Measurements from ENCODE around the gene SMURF2. TPM values are rescaled to one million over a fixed set of nuclear protein-coding genes. Genes with fewer than 3 reads are reported as not detected.

The SMURF2 gene
- total and polyA plus RNA-seq, 11 donors = 3.6 to 17.5 (median 12.2) TPM

DNA sequence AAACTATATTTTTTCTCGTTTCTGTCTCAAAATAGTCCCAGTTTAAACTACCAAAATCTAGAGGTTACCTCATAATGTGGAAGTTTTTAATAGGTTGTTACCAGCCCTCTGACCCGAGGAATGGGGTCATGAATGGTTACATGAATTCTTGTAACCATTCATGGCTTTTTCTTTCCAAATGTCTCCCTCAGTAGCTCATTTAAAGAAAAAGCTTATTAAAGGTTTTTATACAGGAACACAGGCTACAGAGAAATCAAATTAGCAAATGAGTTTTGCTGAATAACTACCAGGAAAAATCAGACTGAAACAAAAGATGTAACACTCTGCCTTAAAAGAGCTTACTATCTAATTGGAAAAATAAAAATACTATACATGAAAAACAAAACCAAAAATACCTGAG, 63.4 kb downstream of the SMURF2 start:
- H3K27me3 ChIP-seq = no peaks in the 10 kb centered on the region
- no peak for TF ChIP-seq POLR2A (IDR thresholded peaks at IDR 0.05)
- TF ChIP-seq, protein P1, sequence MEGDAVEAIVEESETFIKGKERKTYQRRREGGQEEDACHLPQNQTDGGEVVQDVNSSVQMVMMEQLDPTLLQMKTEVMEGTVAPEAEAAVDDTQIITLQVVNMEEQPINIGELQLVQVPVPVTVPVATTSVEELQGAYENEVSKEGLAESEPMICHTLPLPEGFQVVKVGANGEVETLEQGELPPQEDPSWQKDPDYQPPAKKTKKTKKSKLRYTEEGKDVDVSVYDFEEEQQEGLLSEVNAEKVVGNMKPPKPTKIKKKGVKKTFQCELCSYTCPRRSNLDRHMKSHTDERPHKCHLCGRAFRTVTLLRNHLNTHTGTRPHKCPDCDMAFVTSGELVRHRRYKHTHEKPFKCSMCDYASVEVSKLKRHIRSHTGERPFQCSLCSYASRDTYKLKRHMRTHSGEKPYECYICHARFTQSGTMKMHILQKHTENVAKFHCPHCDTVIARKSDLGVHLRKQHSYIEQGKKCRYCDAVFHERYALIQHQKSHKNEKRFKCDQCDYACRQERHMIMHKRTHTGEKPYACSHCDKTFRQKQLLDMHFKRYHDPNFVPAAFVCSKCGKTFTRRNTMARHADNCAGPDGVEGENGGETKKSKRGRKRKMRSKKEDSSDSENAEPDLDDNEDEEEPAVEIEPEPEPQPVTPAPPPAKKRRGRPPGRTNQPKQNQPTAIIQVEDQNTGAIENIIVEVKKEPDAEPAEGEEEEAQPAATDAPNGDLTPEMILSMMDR (IDR thresholded peaks at IDR 0.05) = no peak
- ATAC-seq (no peak), DNase-seq (no peak)
- H3K4me1 ChIP-seq = peaks cover 0 to 28% (median 0%) of the 10 kb centered on the region in 12 donors
- 75 to 82% (median 78%) methylated on average over 2 of the region's 2 CpGs for WGBS, 4 donors
- no peak overlapping the region for H3K27ac ChIP-seq
- no peak overlapping the region for H3K4me3 ChIP-seq
- peaks cover 0 to 43% (median 38%) of the 10 kb centered on the region in 9 donors for H3K36me3 ChIP-seq
- no peaks in the 10 kb centered on the region for H3K9me3 ChIP-seq
- intact Hi-C loops (cut with DNase I) = no loop called here

DNA sequence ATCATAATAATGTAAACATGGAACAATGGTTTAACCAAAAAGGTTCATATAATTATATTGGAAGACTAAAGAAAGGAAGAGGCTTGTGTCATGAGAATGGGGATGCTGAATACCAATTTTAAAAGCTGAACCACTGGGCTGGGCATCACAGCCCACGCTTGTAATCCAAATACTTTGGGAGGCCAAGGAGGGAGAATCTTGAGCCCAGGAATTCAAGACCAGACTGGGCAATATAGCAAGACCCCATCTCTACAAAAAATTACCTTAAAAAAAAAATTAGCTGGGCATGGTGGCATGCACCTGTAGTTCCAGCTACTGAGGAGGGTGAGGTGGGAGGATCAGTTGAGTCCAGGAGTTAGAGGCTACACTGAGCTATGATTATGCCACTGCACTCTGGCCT, 65.1 kb downstream of the SMURF2 start:
- 90 to 100% (median 95%) methylated on average over 1 of the region's 1 CpG for WGBS, 4 donors
- Histone ChIP-seq H3K4me1 (peaks cover 0 to 21% (median 0%) of the 10 kb centered on the region in 12 donors), H3K36me3 (peaks cover 0 to 60% (median 55%) of the 10 kb centered on the region in 9 donors), H3K27ac (no peak overlapping the region), H3K4me3 (no peak overlapping the region), H3K27me3 (no peaks in the 10 kb centered on the region), H3K9me3 (no peaks in the 10 kb centered on the region)
- ATAC-seq (no peak), DNase-seq (no peak)
- intact Hi-C loops (cut with DNase I) = no loop called here
- TF ChIP-seq POLR2A (IDR thresholded peaks at IDR 0.05) = no peak
- TF ChIP-seq, protein P1 (IDR thresholded peaks at IDR 0.05) = no peak

DNA sequence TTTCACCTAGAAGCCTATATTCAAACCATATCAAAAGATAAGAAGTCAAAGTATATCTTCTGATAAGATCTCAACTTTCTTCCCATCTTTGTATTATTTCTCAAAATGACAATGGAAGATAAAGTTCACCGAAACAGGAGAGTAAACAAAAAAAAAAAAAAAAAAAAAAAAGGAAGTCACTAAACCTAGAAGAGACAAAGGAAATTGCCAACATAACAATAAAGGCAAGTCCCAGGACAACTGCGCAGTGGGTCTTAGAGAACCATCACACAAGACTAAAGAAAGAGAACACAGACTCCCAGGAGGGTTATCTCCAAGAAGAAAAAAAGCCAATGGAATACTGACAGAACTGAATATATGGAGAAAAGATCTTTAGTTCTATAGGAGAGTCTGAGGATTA, 65.7 kb downstream of the SMURF2 start:
- TF ChIP-seq, protein P1 (IDR thresholded peaks at IDR 0.05) = no peak
- no peak for TF ChIP-seq POLR2A (IDR thresholded peaks at IDR 0.05)
- Histone ChIP-seq H3K9me3 (no peaks in the 10 kb centered on the region), H3K4me3 (no peak overlapping the region), H3K27ac (no peak overlapping the region), H3K27me3 (no peaks in the 10 kb centered on the region), H3K36me3 (peaks cover 0 to 66% (median 60%) of the 10 kb centered on the region in 9 donors), H3K4me1 (peaks cover 0 to 21% (median 0%) of the 10 kb centered on the region in 12 donors)
- WGBS, 4 donors = 68 to 77% (median 71%) methylated on average over 2 of the region's 2 CpGs
- DNase-seq (no peak), ATAC-seq (no peak)
- intact Hi-C loops (cut with DNase I) = no loop called here

DNA sequence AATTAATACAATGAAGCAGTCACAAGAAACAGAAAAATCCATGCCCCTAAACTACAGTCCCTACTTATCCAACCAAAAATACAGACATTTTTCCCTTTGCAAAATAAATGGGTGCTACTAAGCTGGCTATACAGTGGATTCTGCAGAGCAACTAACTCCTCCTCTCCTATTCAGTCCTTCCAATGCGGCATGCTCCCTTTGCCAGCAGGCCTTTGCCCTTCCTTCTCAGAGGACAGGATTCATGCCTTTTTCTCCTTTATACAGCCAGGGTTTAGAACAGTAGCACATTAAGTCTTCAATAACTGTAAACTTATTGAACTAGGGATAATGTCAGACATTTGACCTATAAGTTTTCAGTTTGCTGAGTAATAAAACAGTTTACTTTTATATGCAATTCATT, 70.2 kb downstream of the SMURF2 start:
- WGBS, 4 donors = 87 to 94% (median 92%) methylated on average over 1 of the region's 1 CpG
- DNase-seq = no peak
- TF ChIP-seq, protein P1 (IDR thresholded peaks at IDR 0.05) = no peak
- no peak for TF ChIP-seq POLR2A (IDR thresholded peaks at IDR 0.05)

More for the DNA sequence above, 70.2 kb downstream of the SMURF2 start:
- Histone ChIP-seq H3K4me1 (no peaks in the 10 kb centered on the region), H3K4me3 (no peak overlapping the region), H3K27me3 (no peaks in the 10 kb centered on the region), H3K9me3 (no peaks in the 10 kb centered on the region), H3K36me3 (peaks cover 0 to 95% (median 71%) of the 10 kb centered on the region in 9 donors), H3K27ac (no peak overlapping the region)
- no peak for ATAC-seq
- intact Hi-C loops (cut with DNase I) = no loop called here

All from heart left ventricle (tissue), 16 donors.